Liver (tissue), 9 donors: Measurements from ENCODE around the gene TAMALIN. TPM values are rescaled to one million over a fixed set of nuclear protein-coding genes. Genes with fewer than 3 reads are reported as not detected.

Experiments used
- DNase-seq: peaks from one replicate; pipeline ENCODE4 v3.0.0-alpha.2; 2017; ENCODE audit warnings: low spot score
- H3K27ac ChIP-seq, 2 donors: one replicate each; pipeline ENCODE4 v1.7.0; 2013; ENCODE audit warnings: inconsistent platforms in 2 of 2, low read length in 2 of 2, control low read depth in 1 of 2, low read depth in 1 of 2, mild to moderate bottlenecking in 1 of 2
- H3K27me3 ChIP-seq, 4 donors: one replicate each; pipeline versions ENCODE4 v1.6.1 to v1.7.0; 2013; ENCODE audit warnings: low read length in 3 of 4, inconsistent platforms in 1 of 4, mild to moderate bottlenecking in 1 of 4, moderate library complexity in 1 of 4; ENCODE audit not compliant: control insufficient read depth in 4 of 4, insufficient read depth in 4 of 4
- H3K36me3 ChIP-seq, 4 donors: one replicate each; pipeline versions ENCODE4 v1.6.1 to v1.7.0; 2013; ENCODE audit warnings: low read length in 3 of 4, mild to moderate bottlenecking in 3 of 4, low read depth in 1 of 4, moderate library complexity in 1 of 4; ENCODE audit not compliant: control insufficient read depth in 4 of 4, insufficient read depth in 3 of 4
- H3K4me1 ChIP-seq, 4 donors: one replicate each; pipeline versions ENCODE4 v1.6.1 to v1.7.0; 2013; ENCODE audit warnings: low read length in 3 of 4, mild to moderate bottlenecking in 3 of 4, moderate library complexity in 1 of 4; ENCODE audit not compliant: control insufficient read depth in 4 of 4, insufficient read depth in 4 of 4
- H3K4me3 ChIP-seq, 3 donors: one replicate each; pipeline versions ENCODE4 v1.6.1 to v1.7.0; 2013; ENCODE audit warnings: low read length in 3 of 3, control low read depth in 1 of 3, low read depth in 1 of 3, mild to moderate bottlenecking in 1 of 3
- H3K9ac ChIP-seq, 2 donors: one replicate each; pipeline ENCODE4 v1.7.0; 2013; ENCODE audit warnings: low read length in 2 of 2, mild to moderate bottlenecking in 2 of 2, moderate library complexity in 2 of 2, control low read depth in 1 of 2, low read depth in 1 of 2
- H3K9me3 ChIP-seq, 4 donors: one replicate each; pipeline versions ENCODE4 v1.6.1 to v1.7.0; 2013; ENCODE audit warnings: low read length in 3 of 4; ENCODE audit not compliant: control insufficient read depth in 4 of 4
- ATF3 ChIP-seq: IDR thresholded peaks from 2 replicates; pipeline ENCODE4 v1.6.1; 2016; ENCODE audit warnings: antibody characterized with exemption
- CTCF ChIP-seq: fragments of 150-350 bp; IDR thresholded peaks from 2 replicates; pipeline ENCODE4 v1.5.1; 2017; ENCODE audit warnings: improper control_type of control experiment, low read depth, low read length; ENCODE audit not compliant: missing input control
- EGR1 ChIP-seq, 2 donors: IDR thresholded peaks; 2 replicates each; pipeline ENCODE4 v1.6.1; 2016 to 2018; ENCODE audit warnings: antibody characterized with exemption in 2 of 2, low read depth in 2 of 2
- FOXA1 ChIP-seq: IDR thresholded peaks from 2 replicates; pipeline ENCODE4 v1.6.1; 2016; ENCODE audit warnings: antibody characterized with exemption
- FOXA2 ChIP-seq: IDR thresholded peaks from 2 replicates; pipeline ENCODE4 v1.6.1; 2016; ENCODE audit warnings: antibody characterized with exemption
- GABPA ChIP-seq, 2 donors: IDR thresholded peaks in 1 of 2; conservative IDR thresholded peaks in 1 of 2; 2 replicates each; pipeline ENCODE4 v1.6.1; 2016; ENCODE audit warnings: antibody characterized with exemption in 2 of 2, mild to moderate bottlenecking in 1 of 2, moderate library complexity in 1 of 2
- HNF4A ChIP-seq, 2 donors: conservative IDR thresholded peaks; 2 replicates each; pipeline ENCODE4 v1.6.1; 2016; ENCODE audit warnings: antibody characterized with exemption in 2 of 2, mild to moderate bottlenecking in 2 of 2
- HNF4G ChIP-seq: IDR thresholded peaks from 2 replicates; pipeline ENCODE4 v1.6.1; 2016; ENCODE audit warnings: antibody characterized with exemption
- JUND ChIP-seq, 2 donors: IDR thresholded peaks; 2 replicates each; pipeline ENCODE4 v1.6.1; 2016; ENCODE audit warnings: antibody characterized with exemption in 2 of 2
- MAX ChIP-seq: IDR thresholded peaks from 2 replicates; pipeline ENCODE4 v1.6.1; 2016; ENCODE audit warnings: antibody characterized with exemption
- NR2F2 ChIP-seq: IDR thresholded peaks from 2 replicates; pipeline ENCODE4 v1.6.1; 2016; ENCODE audit warnings: antibody characterized with exemption
- RAD21 ChIP-seq, 2 donors: IDR thresholded peaks; 2 replicates each; pipeline ENCODE4 v1.6.1; 2016; ENCODE audit warnings: antibody characterized with exemption in 2 of 2, mild to moderate bottlenecking in 2 of 2
- REST ChIP-seq: IDR thresholded peaks from 2 replicates; pipeline ENCODE4 v1.6.1; 2016; ENCODE audit warnings: antibody characterized with exemption, mild to moderate bottlenecking
- RXRA ChIP-seq, 2 donors: IDR thresholded peaks; 2 replicates each; pipeline ENCODE4 v1.6.1; 2017 to 2018; ENCODE audit warnings: antibody characterized with exemption in 2 of 2, mild to moderate bottlenecking in 1 of 2
- SP1 ChIP-seq: IDR thresholded peaks from 2 replicates; pipeline ENCODE4 v1.6.1; 2018; ENCODE audit warnings: antibody characterized with exemption, mild to moderate bottlenecking
- TAF1 ChIP-seq: conservative IDR thresholded peaks from 2 replicates; pipeline ENCODE4 v1.6.1; 2016; ENCODE audit warnings: antibody characterized with exemption, mild to moderate bottlenecking
- YY1 ChIP-seq: IDR thresholded peaks from 2 replicates; pipeline ENCODE4 v1.6.1; 2016; ENCODE audit warnings: antibody characterized with exemption, mild to moderate bottlenecking
- ZBTB33 ChIP-seq: IDR thresholded peaks from 2 replicates; pipeline ENCODE4 v1.6.1; 2016; ENCODE audit warnings: antibody characterized with exemption
- WGBS: extraction: QIAGEN DNeasy Blood & Tissue Kit; methylation state at CpG from one replicate; pipeline ENCODE4 v1.1.7; 2013; 5-methylcytosine and 5-hydroxymethylcytosine counted together
- polyA plus RNA-seq, 2 donors: library from polyadenylated mRNA; stranded (reverse) in 1 of 2; unstranded in 1 of 2; fragments of 200-250 nt in 1 of 2; fragments of >200 nt in 1 of 2; fragmentation: Nextera tagmentation in 1 of 2; extraction: Ambion mirVana in 1 of 2; gene quantifications; one replicate each; pipeline versions ENCODE4 v1.2.1 to v1.2.3, GENCODE V29; 2013 to 2015
- total RNA-seq, 2 donors: library from RNA; depleted of rRNA; stranded (reverse); fragments of >200 nt; gene quantifications; one replicate each; pipeline ENCODE4 v1.2.3, GENCODE V29; 2014
- donor health status: healthy.
- donor health status: healthy.
- donor health status: healthy.
- donor health status: healthy.
- donor health status: healthy.

TAMALIN gene
- total and polyA plus RNA-seq, 4 donors: 1.1 to 9.9 (median 2.5) TPM

- TF ChIP-seq MAX: no peak
- no peak for TF ChIP-seq HNF4A (conservative IDR thresholded peaks at IDR 0.05)
- no peak for TF ChIP-seq SP1
- TF ChIP-seq YY1: no peak
- no peak for TF ChIP-seq TAF1
- no peak for TF ChIP-seq FOXA1
- no peak for TF ChIP-seq FOXA2
- no peak for TF ChIP-seq RAD21 (IDR thresholded peaks at IDR 0.05)
- no peak for TF ChIP-seq NR2F2
- TF ChIP-seq GABPA (IDR thresholded peaks at IDR 0.05 in 1 of 2, conservative IDR thresholded peaks at IDR 0.05 in 1 of 2): no peak
- no peak for TF ChIP-seq HNF4G
- no peak for TF ChIP-seq ATF3
- no peak for TF ChIP-seq REST
- no peak for TF ChIP-seq JUND (IDR thresholded peaks at IDR 0.05)
- TF ChIP-seq ZBTB33: no peak
- no peak for TF ChIP-seq RXRA (IDR thresholded peaks at IDR 0.05)
- TF ChIP-seq CTCF: no peak
- no peak for TF ChIP-seq EGR1 (IDR thresholded peaks at IDR 0.05; ENCODE audit: low read depth in 2 of 2)
- H3K27me3 ChIP-seq: no peaks in the 10 kb centered on the region
- WGBS: 95% methylated on average over 5 of the region's 5 CpGs
- H3K4me1 ChIP-seq: peaks cover 0 to 5% (median 0%) of the 10 kb centered on the region in 4 donors
- no peak overlapping the region for H3K9ac ChIP-seq
- H3K4me3 ChIP-seq: no peak overlapping the region
- no peak for DNase-seq
- H3K9me3 ChIP-seq: no peaks in the 10 kb centered on the region
- no peak overlapping the region for H3K27ac ChIP-seq
- H3K36me3 ChIP-seq: peaks cover 6 to 50% (median 22%) of the 10 kb centered on the region in 4 donors
Observed at GRCh38 chr12:51992246-51992645, 14.5 kb upstream of the TAMALIN start.

- Histone ChIP-seq H3K9ac (no peak overlapping the region), H3K4me3 (no peak overlapping the region), H3K27ac (no peak overlapping the region), H3K4me1 (peaks cover 0 to 5% (median 0%) of the 10 kb centered on the region in 4 donors), H3K9me3 (no peaks in the 10 kb centered on the region), H3K36me3 (peaks cover 8 to 45% (median 23%) of the 10 kb centered on the region in 4 donors), H3K27me3 (no peaks in the 10 kb centered on the region)
- no peak for DNase-seq
- 93% methylated on average over 17 of the region's 17 CpGs for WGBS
- TF ChIP-seq JUND (IDR thresholded peaks at IDR 0.05): no peak
- TF ChIP-seq FOXA1: no peak
- TF ChIP-seq NR2F2: no peak
- no peak for TF ChIP-seq ZBTB33
- TF ChIP-seq RXRA (IDR thresholded peaks at IDR 0.05): no peak
- no peak for TF ChIP-seq YY1
- TF ChIP-seq GABPA (IDR thresholded peaks at IDR 0.05 in 1 of 2, conservative IDR thresholded peaks at IDR 0.05 in 1 of 2): no peak
- TF ChIP-seq REST: no peak
Observed at GRCh38 chr12:51994539-51994820, 12.3 kb upstream of the TAMALIN start.
